IPS-18a (cell line): ENCODE measurements around the gene STX8.
"Not testable (repeated sequence)": the region's sequence is repeated elsewhere in the genome, so short reads cannot be mapped to it uniquely, and the experiment has no call there.

Experiments used
- H3K27ac ChIP-seq: one replicate; pipeline ENCODE4 v1.5.1; 2013; ENCODE audit warnings: low read length
- H3K27me3 ChIP-seq: one replicate; pipeline ENCODE4 v1.6.1; 2013; ENCODE audit warnings: mild to moderate bottlenecking, low read length; ENCODE audit not compliant: control insufficient read depth, insufficient read depth
- H3K36me3 ChIP-seq: one replicate; pipeline ENCODE4 v1.6.1; 2013; ENCODE audit warnings: low read depth, low read length; ENCODE audit not compliant: control insufficient read depth
- H3K4me1 ChIP-seq: one replicate; pipeline ENCODE4 v1.6.1; 2013; ENCODE audit warnings: low read depth, low read length; ENCODE audit not compliant: control insufficient read depth
- H3K4me3 ChIP-seq: one replicate; pipeline ENCODE4 v1.5.1; 2013; ENCODE audit warnings: low read length
- H3K9ac ChIP-seq: one replicate; pipeline ENCODE4 v1.6.1; 2013; ENCODE audit warnings: mild to moderate bottlenecking, low read length, moderate library complexity
- H3K9me3 ChIP-seq: one replicate; pipeline ENCODE4 v1.6.1; 2013; ENCODE audit warnings: low read depth, low read length; ENCODE audit not compliant: control insufficient read depth

Gene STX8

GRCh38 chr17:9575381-9576101 lies at the start of gene STX8:
Gene STX8 (minus strand): TSS chr17:9575820. CDS start chr17:9575808, 12 bp downstream.
- H3K27ac ChIP-seq, result no peak within 1 kb of the TSS
- H3K4me1 ChIP-seq, result peaks cover 7% of the 10 kb centered on the region
- peak within 1 kb of the TSS; percentile 69 for H3K9ac ChIP-seq
- H3K36me3 ChIP-seq, result no peaks in the 10 kb centered on the region
- H3K4me3 ChIP-seq, result peak within 1 kb of the TSS; percentile 88
- H3K27me3 ChIP-seq, result no peaks in the 10 kb centered on the region
- H3K9me3 ChIP-seq, result no peaks in the 10 kb centered on the region

GRCh38 chr17:9622961-9623360 lies 47.3 kb upstream of the STX8 start:
- Histone ChIP-seq H3K9ac (no peak overlapping the region), H3K36me3 (no peaks in the 10 kb centered on the region), H3K27me3 (no peaks in the 10 kb centered on the region), H3K9me3 (peaks cover 5% of the 10 kb centered on the region), H3K4me1 (no peaks in the 10 kb centered on the region), H3K4me3 (no peak overlapping the region), H3K27ac (no peak overlapping the region)

GRCh38 chr17:9615486-9615885 lies 39.9 kb upstream of the STX8 start:
- Histone ChIP-seq H3K36me3 (no peaks in the 10 kb centered on the region), H3K9ac (no peak overlapping the region), H3K4me3 (no peak overlapping the region), H3K9me3 (no peaks in the 10 kb centered on the region), H3K27me3 (no peaks in the 10 kb centered on the region), H3K27ac (no peak overlapping the region), H3K4me1 (no peaks in the 10 kb centered on the region)

GRCh38 chr17:9612006-9612405 lies 36.4 kb upstream of the STX8 start:
- no peaks in the 10 kb centered on the region for H3K4me1 ChIP-seq
- H3K9me3 ChIP-seq, result no peaks in the 10 kb centered on the region
- no peak overlapping the region for H3K4me3 ChIP-seq
- no peak overlapping the region for H3K27ac ChIP-seq
- H3K36me3 ChIP-seq, result no peaks in the 10 kb centered on the region
- H3K27me3 ChIP-seq, result no peaks in the 10 kb centered on the region
- H3K9ac ChIP-seq, result no peak overlapping the region

- H3K9me3 ChIP-seq, result no peaks in the 10 kb centered on the region
- H3K27ac ChIP-seq, result no peak overlapping the region
- H3K4me3 ChIP-seq, result no peak overlapping the region
- no peaks in the 10 kb centered on the region for H3K36me3 ChIP-seq
- H3K4me1 ChIP-seq, result no peaks in the 10 kb centered on the region
- no peak overlapping the region for H3K9ac ChIP-seq
- H3K27me3 ChIP-seq, result no peaks in the 10 kb centered on the region
These were observed 35.9 kb upstream of the STX8 start for GRCh38 chr17:9611557-9611956.

GRCh38 chr17:9607058-9607457 lies 31.4 kb upstream of the STX8 start:
- not testable (repeated sequence) for H3K27me3 ChIP-seq, H3K9ac ChIP-seq, H3K4me1 ChIP-seq, H3K9me3 ChIP-seq, H3K27ac ChIP-seq, H3K4me3 ChIP-seq, H3K36me3 ChIP-seq

GRCh38 chr17:9606453-9606852 lies 30.8 kb upstream of the STX8 start:
- Histone ChIP-seq H3K9ac (no peak overlapping the region), H3K9me3 (no peaks in the 10 kb centered on the region), H3K36me3 (no peaks in the 10 kb centered on the region), H3K27ac (no peak overlapping the region), H3K4me1 (no peaks in the 10 kb centered on the region), H3K4me3 (no peak overlapping the region), H3K27me3 (no peaks in the 10 kb centered on the region)

- not testable (repeated sequence) for H3K9ac ChIP-seq, H3K9me3 ChIP-seq
These were observed 29.0 kb upstream of the STX8 start for GRCh38 chr17:9604583-9604982.

GRCh38 chr17:9598661-9599060 lies 23.0 kb upstream of the STX8 start:
- Histone ChIP-seq H3K9me3 (no peaks in the 10 kb centered on the region), H3K9ac (no peak overlapping the region), H3K27me3 (no peaks in the 10 kb centered on the region)

More at GRCh38 chr17:9604583-9604982, 29.0 kb upstream of the STX8 start:
- H3K36me3 ChIP-seq, H3K4me1 ChIP-seq, H3K4me3 ChIP-seq, H3K27me3 ChIP-seq, H3K27ac ChIP-seq: not testable (repeated sequence)

GRCh38 chr17:9597638-9598037 lies 22.0 kb upstream of the STX8 start:
- not testable (repeated sequence) for H3K4me1 ChIP-seq, H3K9me3 ChIP-seq, H3K4me3 ChIP-seq, H3K36me3 ChIP-seq, H3K27ac ChIP-seq, H3K27me3 ChIP-seq, H3K9ac ChIP-seq

More at GRCh38 chr17:9598661-9599060, 23.0 kb upstream of the STX8 start:
- Histone ChIP-seq H3K27ac (no peak overlapping the region), H3K36me3 (no peaks in the 10 kb centered on the region), H3K4me3 (no peak overlapping the region), H3K4me1 (no peaks in the 10 kb centered on the region)

GRCh38 chr17:9594065-9594464 lies 18.4 kb upstream of the STX8 start:
- Histone ChIP-seq H3K4me3 (no peak overlapping the region), H3K9me3 (no peaks in the 10 kb centered on the region), H3K27ac (no peak overlapping the region), H3K9ac (no peak overlapping the region), H3K4me1 (no peaks in the 10 kb centered on the region), H3K27me3 (no peaks in the 10 kb centered on the region), H3K36me3 (no peaks in the 10 kb centered on the region)

- Histone ChIP-seq H3K27me3 (no peaks in the 10 kb centered on the region), H3K36me3 (no peaks in the 10 kb centered on the region), H3K27ac (no peak overlapping the region), H3K4me3 (no peak overlapping the region), H3K9ac (no peak overlapping the region), H3K4me1 (no peaks in the 10 kb centered on the region), H3K9me3 (peaks cover 3% of the 10 kb centered on the region)
These were observed 12.5 kb upstream of the STX8 start for GRCh38 chr17:9587969-9588656.
